ENCODE data around the gene MEN1. TPM values are rescaled to one million over a fixed set of nuclear protein-coding genes. Genes with fewer than 3 reads are reported as not detected.

MEN1 gene
- total and polyA plus RNA-seq, 2 of the 13 experiments (the other 11 are each of a cell fraction or from before 2014, with no cell fraction given): 20.5 to 27.3 TPM

DNA sequence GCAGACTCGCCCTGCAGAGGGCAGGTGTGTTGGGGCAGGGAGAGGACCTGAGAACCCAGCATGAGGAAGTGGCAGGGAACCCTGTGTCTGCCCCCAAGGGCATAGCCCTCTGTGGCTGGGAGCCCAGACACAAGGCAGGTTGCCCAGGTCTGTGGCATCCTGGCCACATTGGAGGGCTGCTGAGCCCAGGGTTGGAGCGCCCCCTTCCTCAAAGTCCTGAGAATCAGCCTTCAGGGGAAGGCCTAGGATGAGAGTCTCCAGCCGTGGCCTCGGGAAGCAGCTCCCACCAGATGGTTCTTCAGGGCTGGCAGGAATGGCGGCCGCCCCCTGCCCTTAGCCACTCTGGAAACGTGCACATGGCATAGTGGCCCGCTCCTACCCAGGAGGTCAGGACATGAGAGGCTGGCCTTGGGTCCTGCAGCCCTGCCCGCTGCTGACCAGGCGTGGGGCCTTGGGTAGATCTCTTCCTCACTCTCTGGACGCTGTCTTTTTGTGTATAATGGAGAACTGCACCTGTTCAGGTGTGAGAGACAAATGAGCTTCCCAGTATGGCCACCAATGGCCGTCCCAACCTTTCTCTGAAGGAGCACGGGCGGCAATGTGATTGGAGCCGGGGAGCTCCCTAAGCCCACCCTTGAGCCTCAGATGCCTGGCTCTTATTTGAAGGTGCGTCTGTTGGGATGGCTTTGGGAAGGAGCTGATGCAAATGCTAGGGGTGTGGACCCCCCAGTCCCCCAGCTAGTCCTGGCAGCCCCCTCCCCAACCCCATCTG is 38.7 kb upstream of the MEN1 start (continued):
- TF ChIP-seq, protein P1, sequence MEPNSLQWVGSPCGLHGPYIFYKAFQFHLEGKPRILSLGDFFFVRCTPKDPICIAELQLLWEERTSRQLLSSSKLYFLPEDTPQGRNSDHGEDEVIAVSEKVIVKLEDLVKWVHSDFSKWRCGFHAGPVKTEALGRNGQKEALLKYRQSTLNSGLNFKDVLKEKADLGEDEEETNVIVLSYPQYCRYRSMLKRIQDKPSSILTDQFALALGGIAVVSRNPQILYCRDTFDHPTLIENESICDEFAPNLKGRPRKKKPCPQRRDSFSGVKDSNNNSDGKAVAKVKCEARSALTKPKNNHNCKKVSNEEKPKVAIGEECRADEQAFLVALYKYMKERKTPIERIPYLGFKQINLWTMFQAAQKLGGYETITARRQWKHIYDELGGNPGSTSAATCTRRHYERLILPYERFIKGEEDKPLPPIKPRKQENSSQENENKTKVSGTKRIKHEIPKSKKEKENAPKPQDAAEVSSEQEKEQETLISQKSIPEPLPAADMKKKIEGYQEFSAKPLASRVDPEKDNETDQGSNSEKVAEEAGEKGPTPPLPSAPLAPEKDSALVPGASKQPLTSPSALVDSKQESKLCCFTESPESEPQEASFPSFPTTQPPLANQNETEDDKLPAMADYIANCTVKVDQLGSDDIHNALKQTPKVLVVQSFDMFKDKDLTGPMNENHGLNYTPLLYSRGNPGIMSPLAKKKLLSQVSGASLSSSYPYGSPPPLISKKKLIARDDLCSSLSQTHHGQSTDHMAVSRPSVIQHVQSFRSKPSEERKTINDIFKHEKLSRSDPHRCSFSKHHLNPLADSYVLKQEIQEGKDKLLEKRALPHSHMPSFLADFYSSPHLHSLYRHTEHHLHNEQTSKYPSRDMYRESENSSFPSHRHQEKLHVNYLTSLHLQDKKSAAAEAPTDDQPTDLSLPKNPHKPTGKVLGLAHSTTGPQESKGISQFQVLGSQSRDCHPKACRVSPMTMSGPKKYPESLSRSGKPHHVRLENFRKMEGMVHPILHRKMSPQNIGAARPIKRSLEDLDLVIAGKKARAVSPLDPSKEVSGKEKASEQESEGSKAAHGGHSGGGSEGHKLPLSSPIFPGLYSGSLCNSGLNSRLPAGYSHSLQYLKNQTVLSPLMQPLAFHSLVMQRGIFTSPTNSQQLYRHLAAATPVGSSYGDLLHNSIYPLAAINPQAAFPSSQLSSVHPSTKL (CRISPR knock-in tag; IDR thresholded peaks at IDR 0.05): no peak
- TF ChIP-seq, protein P2, sequence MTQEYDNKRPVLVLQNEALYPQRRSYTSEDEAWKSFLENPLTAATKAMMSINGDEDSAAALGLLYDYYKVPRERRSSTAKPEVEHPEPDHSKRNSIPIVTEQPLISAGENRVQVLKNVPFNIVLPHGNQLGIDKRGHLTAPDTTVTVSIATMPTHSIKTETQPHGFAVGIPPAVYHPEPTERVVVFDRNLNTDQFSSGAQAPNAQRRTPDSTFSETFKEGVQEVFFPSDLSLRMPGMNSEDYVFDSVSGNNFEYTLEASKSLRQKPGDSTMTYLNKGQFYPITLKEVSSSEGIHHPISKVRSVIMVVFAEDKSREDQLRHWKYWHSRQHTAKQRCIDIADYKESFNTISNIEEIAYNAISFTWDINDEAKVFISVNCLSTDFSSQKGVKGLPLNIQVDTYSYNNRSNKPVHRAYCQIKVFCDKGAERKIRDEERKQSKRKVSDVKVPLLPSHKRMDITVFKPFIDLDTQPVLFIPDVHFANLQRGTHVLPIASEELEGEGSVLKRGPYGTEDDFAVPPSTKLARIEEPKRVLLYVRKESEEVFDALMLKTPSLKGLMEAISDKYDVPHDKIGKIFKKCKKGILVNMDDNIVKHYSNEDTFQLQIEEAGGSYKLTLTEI (CRISPR knock-in tag; conservative IDR thresholded peaks at IDR 0.05): no peak
- TF ChIP-seq SRSF1 (optimal IDR thresholded peaks at IDR 0.05; ENCODE audit: low read depth, low read length) (no peak), ZNF598 (CRISPR knock-in tag; IDR thresholded peaks at IDR 0.05; ENCODE audit: borderline replicate concordance) (no peak), MYC (CRISPR knock-in tag; IDR thresholded peaks at IDR 0.05; ENCODE audit: borderline replicate concordance) (0 out of 2 replicates have a peak, but pooled peaks have one; percentile 31), FOXA3 (CRISPR knock-in tag; IDR thresholded peaks at IDR 0.05) (0 out of 2 replicates have a peak, but pooled peaks have one; percentile 15), ATRX (CRISPR knock-in tag; IDR thresholded peaks at IDR 0.05; ENCODE audit: borderline replicate concordance) (no peak), TCF12 (IDR thresholded peaks at IDR 0.05) (no peak), TCF12 (CRISPR knock-in tag; IDR thresholded peaks at IDR 0.05) (no peak), NR2F1 (CRISPR knock-in tag; IDR thresholded peaks at IDR 0.05) (no peak), KLF6 (CRISPR knock-in tag; IDR thresholded peaks at IDR 0.05) (no peak), SOX6 (IDR thresholded peaks at IDR 0.05) (no peak), SOX6 (CRISPR knock-in tag; IDR thresholded peaks at IDR 0.05) (peak; percentile 30; the same call in 1 of the 2 replicates)
- TF ChIP-seq, protein P3, sequence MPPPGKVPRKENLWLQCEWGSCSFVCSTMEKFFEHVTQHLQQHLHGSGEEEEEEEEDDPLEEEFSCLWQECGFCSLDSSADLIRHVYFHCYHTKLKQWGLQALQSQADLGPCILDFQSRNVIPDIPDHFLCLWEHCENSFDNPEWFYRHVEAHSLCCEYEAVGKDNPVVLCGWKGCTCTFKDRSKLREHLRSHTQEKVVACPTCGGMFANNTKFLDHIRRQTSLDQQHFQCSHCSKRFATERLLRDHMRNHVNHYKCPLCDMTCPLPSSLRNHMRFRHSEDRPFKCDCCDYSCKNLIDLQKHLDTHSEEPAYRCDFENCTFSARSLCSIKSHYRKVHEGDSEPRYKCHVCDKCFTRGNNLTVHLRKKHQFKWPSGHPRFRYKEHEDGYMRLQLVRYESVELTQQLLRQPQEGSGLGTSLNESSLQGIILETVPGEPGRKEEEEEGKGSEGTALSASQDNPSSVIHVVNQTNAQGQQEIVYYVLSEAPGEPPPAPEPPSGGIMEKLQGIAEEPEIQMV (CRISPR knock-in tag; IDR thresholded peaks at IDR 0.05; ENCODE audit: low read depth): no peak
- TF ChIP-seq, protein P4, sequence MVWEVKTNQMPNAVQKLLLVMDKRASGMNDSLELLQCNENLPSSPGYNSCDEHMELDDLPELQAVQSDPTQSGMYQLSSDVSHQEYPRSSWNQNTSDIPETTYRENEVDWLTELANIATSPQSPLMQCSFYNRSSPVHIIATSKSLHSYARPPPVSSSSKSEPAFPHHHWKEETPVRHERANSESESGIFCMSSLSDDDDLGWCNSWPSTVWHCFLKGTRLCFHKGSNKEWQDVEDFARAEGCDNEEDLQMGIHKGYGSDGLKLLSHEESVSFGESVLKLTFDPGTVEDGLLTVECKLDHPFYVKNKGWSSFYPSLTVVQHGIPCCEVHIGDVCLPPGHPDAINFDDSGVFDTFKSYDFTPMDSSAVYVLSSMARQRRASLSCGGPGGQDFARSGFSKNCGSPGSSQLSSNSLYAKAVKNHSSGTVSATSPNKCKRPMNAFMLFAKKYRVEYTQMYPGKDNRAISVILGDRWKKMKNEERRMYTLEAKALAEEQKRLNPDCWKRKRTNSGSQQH (CRISPR knock-in tag; IDR thresholded peaks at IDR 0.05; ENCODE audit: low read depth): no peak
- TF ChIP-seq, protein P5, sequence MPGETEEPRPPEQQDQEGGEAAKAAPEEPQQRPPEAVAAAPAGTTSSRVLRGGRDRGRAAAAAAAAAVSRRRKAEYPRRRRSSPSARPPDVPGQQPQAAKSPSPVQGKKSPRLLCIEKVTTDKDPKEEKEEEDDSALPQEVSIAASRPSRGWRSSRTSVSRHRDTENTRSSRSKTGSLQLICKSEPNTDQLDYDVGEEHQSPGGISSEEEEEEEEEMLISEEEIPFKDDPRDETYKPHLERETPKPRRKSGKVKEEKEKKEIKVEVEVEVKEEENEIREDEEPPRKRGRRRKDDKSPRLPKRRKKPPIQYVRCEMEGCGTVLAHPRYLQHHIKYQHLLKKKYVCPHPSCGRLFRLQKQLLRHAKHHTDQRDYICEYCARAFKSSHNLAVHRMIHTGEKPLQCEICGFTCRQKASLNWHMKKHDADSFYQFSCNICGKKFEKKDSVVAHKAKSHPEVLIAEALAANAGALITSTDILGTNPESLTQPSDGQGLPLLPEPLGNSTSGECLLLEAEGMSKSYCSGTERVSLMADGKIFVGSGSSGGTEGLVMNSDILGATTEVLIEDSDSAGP (CRISPR knock-in tag; IDR thresholded peaks at IDR 0.05; ENCODE audit: borderline replicate concordance): peak; percentile 41; the same call in 1 of the 2 replicates
- TF ChIP-seq, protein P6, sequence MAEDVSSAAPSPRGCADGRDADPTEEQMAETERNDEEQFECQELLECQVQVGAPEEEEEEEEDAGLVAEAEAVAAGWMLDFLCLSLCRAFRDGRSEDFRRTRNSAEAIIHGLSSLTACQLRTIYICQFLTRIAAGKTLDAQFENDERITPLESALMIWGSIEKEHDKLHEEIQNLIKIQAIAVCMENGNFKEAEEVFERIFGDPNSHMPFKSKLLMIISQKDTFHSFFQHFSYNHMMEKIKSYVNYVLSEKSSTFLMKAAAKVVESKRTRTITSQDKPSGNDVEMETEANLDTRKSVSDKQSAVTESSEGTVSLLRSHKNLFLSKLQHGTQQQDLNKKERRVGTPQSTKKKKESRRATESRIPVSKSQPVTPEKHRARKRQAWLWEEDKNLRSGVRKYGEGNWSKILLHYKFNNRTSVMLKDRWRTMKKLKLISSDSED (CRISPR knock-in tag; IDR thresholded peaks at IDR 0.05): no peak

All from HepG2 (cell line).